ENCODE data around the gene FAM131B. TPM values are rescaled to one million over a fixed set of nuclear protein-coding genes. Genes with fewer than 3 reads are reported as not detected.

The FAM131B gene
- total and polyA plus RNA-seq, 9 of the 15 experiments (the other 6 are each of a cell fraction or from before 2014, with no cell fraction given): 0.03 to 0.04 TPM; not detected in 7

DNA sequence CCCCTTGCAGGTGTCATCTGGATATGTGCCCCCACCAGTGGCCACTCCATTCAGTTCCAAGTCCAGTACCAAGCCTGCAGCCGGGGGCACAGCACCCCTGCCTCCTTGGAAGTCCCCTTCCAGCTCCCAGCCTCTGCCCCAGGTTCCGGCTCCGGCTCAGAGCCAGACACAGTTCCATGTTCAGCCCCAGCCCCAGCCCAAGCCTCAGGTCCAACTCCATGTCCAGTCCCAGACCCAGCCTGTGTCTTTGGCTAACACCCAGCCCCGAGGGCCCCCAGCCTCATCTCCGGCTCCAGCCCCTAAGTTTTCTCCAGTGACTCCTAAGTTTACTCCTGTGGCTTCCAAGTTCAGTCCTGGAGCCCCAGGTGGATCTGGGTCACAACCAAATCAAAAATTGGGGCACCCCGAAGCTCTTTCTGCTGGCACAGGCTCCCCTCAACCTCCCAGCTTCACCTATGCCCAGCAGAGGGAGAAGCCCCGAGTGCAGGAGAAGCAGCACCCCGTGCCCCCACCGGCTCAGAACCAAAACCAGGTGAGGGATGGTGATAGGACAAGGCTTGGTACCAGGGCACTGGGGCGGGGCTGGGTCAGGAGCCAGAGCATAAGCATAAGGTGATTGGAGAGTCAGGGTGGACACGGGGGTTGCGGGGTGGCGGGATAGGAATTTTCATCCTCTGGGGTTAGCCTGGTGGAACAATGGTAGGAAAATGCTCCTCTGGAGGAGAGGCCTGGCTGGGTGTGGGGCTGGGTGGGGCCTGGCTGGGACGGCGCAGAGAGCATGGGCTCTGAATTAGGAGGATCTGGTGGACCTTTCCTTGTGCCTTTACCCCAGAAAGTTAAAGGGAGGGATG, 20.5 kb upstream of the FAM131B start:
- ChIA-PET POLR2A (interaction anchor here (0.7 to 3.2 kb wide), 8 partner anchors 9 to 38 kb away, joined by 3 to 46 read pairs (median 4); no protein-coding TSS in a partner anchor), CTCF (ENCODE audit: low intra/inter-chr PET ratio) (interaction anchor here (0.6 kb wide), 1 partner anchor 65 kb away, joined by 5 read pairs; no protein-coding TSS in a partner anchor)
- Histone ChIP-seq H4K20me1 (replicated peaks; ENCODE audit: control insufficient read depth, insufficient read depth, low read length) (peaks cover 13% of the 10 kb centered on the region), H3K79me2 (ENCODE audit: control insufficient read depth, insufficient read depth, low read length) (peaks cover 12% of the 10 kb centered on the region), H3K4me3 (no peak overlapping the region), H3K27me3 (ENCODE audit: control insufficient read depth in 2 of 2, insufficient read depth in 2 of 2, low read length in 2 of 2) (no peaks in the 10 kb centered on the region), H3K4me2 (ENCODE audit: insufficient read depth, low read length) (0 out of 2 replicates have a peak overlapping the region, but pooled peaks have one; percentile 64), H2AFZ (ENCODE audit: low read depth, low read length) (no peak overlapping the region), H3K27ac (ENCODE audit: extremely low read depth, low read depth, low read length) (no peak overlapping the region), H3K9me3 (replicated peaks; ENCODE audit: control insufficient read depth, insufficient read depth, low read depth, low read length) (no peaks in the 10 kb centered on the region), H3K36me3 (ENCODE audit: control insufficient read depth, insufficient read depth, low read length) (peaks cover 47% of the 10 kb centered on the region; the same call in 2 of the 3 replicates), H3K9ac (ENCODE audit: insufficient read depth in 1 of 2, low read depth in 2 of 2, low read length in 2 of 2) (peak overlapping the region in 1 of 2 experiments; percentile 47; a peak in 1 of 4 replicates), H3K9me1 (ENCODE audit: control insufficient read depth, insufficient read depth, low read length) (peaks cover 13% of the 10 kb centered on the region), H3K4me1 (replicated peaks in 1 of 2; ENCODE audit: control insufficient read depth in 2 of 2, insufficient read depth in 2 of 2, low read length in 2 of 2) (peaks cover 21 to 42% of the 10 kb centered on the region in 2 experiments; a peak in 4 of 5 replicates)
- WGBS (ENCODE audit: insufficient coverage, low coverage, missing lambda C conversion rate): 91% methylated on average over 15 of the region's 15 CpGs
- no TSS peak for BruUV-seq (replicated peaks)
- ATAC-seq (no peak), FAIRE-seq (no peak), DNase-seq (ENCODE audit: extremely low read depth in 1 of 4, low spot score in 3 of 4) (no peak)
- intact Hi-C loops (cut with micrococcal nuclease): loop anchor here (5.0 kb wide), 1 partner anchor 36 kb away; no protein-coding TSS in a partner anchor
- in situ Hi-C loops (cut with MboI): no loop called here
- TF ChIP-seq SMARCC2 (IDR thresholded peaks at IDR 0.05; ENCODE audit: low read depth) (no peak), ZNF165 (CRISPR knock-in tag; IDR thresholded peaks at IDR 0.05; ENCODE audit: borderline replicate concordance) (no peak), PTTG1 (tag; IDR thresholded peaks at IDR 0.05; ENCODE audit: low read depth) (no peak), ZNF507 (tag; conservative IDR thresholded peaks at IDR 0.05) (no peak), SP1 (CRISPR knock-in tag; IDR thresholded peaks at IDR 0.05) (0 out of 2 replicates have a peak, but pooled peaks have one; percentile 2), POLR2G (IDR thresholded peaks at IDR 0.05; ENCODE audit: low read depth, low read length) (peak; percentile 65), SAFB2 (IDR thresholded peaks at IDR 0.05; ENCODE audit: borderline replicate concordance, low read depth, low read length, severe bottlenecking) (no peak), ZNF695 (CRISPR knock-in tag; IDR thresholded peaks at IDR 0.05) (no peak), ZNF780A (CRISPR knock-in tag; IDR thresholded peaks at IDR 0.05) (no peak), MAFG (tag; conservative IDR thresholded peaks at IDR 0.05) (no peak)
- TF ChIP-seq, protein P1, sequence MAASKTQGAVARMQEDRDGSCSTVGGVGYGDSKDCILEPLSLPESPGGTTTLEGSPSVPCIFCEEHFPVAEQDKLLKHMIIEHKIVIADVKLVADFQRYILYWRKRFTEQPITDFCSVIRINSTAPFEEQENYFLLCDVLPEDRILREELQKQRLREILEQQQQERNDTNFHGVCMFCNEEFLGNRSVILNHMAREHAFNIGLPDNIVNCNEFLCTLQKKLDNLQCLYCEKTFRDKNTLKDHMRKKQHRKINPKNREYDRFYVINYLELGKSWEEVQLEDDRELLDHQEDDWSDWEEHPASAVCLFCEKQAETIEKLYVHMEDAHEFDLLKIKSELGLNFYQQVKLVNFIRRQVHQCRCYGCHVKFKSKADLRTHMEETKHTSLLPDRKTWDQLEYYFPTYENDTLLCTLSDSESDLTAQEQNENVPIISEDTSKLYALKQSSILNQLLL (CRISPR knock-in tag; IDR thresholded peaks at IDR 0.05; ENCODE audit: borderline replicate concordance): no peak
- TF ChIP-seq, protein P2, sequence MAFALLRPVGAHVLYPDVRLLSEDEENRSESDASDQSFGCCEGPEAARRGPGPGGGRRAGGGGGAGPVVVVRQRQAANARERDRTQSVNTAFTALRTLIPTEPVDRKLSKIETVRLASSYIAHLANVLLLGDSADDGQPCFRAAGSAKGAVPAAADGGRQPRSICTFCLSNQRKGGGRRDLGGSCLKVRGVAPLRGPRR (CRISPR knock-in tag; IDR thresholded peaks at IDR 0.05): no peak
- TF ChIP-seq, protein P3, sequence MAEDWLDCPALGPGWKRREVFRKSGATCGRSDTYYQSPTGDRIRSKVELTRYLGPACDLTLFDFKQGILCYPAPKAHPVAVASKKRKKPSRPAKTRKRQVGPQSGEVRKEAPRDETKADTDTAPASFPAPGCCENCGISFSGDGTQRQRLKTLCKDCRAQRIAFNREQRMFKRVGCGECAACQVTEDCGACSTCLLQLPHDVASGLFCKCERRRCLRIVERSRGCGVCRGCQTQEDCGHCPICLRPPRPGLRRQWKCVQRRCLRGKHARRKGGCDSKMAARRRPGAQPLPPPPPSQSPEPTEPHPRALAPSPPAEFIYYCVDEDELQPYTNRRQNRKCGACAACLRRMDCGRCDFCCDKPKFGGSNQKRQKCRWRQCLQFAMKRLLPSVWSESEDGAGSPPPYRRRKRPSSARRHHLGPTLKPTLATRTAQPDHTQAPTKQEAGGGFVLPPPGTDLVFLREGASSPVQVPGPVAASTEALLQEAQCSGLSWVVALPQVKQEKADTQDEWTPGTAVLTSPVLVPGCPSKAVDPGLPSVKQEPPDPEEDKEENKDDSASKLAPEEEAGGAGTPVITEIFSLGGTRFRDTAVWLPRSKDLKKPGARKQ (CRISPR knock-in tag; IDR thresholded peaks at IDR 0.05): no peak
- TF ChIP-seq, protein P4, sequence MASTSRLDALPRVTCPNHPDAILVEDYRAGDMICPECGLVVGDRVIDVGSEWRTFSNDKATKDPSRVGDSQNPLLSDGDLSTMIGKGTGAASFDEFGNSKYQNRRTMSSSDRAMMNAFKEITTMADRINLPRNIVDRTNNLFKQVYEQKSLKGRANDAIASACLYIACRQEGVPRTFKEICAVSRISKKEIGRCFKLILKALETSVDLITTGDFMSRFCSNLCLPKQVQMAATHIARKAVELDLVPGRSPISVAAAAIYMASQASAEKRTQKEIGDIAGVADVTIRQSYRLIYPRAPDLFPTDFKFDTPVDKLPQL (IDR thresholded peaks at IDR 0.05; ENCODE audit: extremely low read depth, insufficient read length): no peak
